HepG2 (cell line): ENCODE measurements around the gene RPS14. TPM values are rescaled to one million over a fixed set of nuclear protein-coding genes. Genes with fewer than 3 reads are reported as not detected.
A peak's percentile ranks its signal among the peaks of the same experiment; 100 is the strongest.

ENCODE experiments used
- ASH2L ChIP-seq: fragments of 300-600, 200-600 bp; sonication (generic); IDR thresholded peaks from 2 replicates; pipeline ENCODE4 v1.7.0; 2017; ENCODE audit warnings: low read depth, mild to moderate bottlenecking, moderate library complexity, mixed read lengths, low read length; ENCODE audit not compliant: insufficient read length
- BATF2 ChIP-seq: sonication (generic); formaldehyde crosslinking; IDR thresholded peaks from 2 replicates; pipeline ENCODE4 v1.8.0; 2022; ENCODE audit warnings: mild to moderate bottlenecking, missing genetic modification reagents, moderate library complexity
- BRCA1 ChIP-seq: sonication (generic); formaldehyde crosslinking; IDR thresholded peaks from 2 replicates; pipeline ENCODE4 v1.4.0; 2020; ENCODE audit warnings: missing genetic modification reagents
- HHEX ChIP-seq: IDR thresholded peaks from 2 replicates; pipeline ENCODE4 v1.6.1; 2016; ENCODE audit warnings: control low read depth
- HOXA3 ChIP-seq: sonication (generic); formaldehyde crosslinking; IDR thresholded peaks from 2 replicates; pipeline ENCODE4 v1.5.0; 2020; ENCODE audit warnings: missing genetic modification reagents
- KDM4B ChIP-seq: sonication (generic); formaldehyde crosslinking; IDR thresholded peaks from 2 replicates; pipeline ENCODE4 v1.4.0; 2020; ENCODE audit warnings: missing genetic modification reagents
- KLF13 ChIP-seq: sonication (generic); formaldehyde crosslinking; IDR thresholded peaks from 2 replicates; pipeline ENCODE4 v1.4.0; 2020; ENCODE audit warnings: mild to moderate bottlenecking, missing genetic modification reagents
- MAF1 ChIP-seq: sonication (generic); formaldehyde crosslinking; IDR thresholded peaks from 2 replicates; pipeline ENCODE4 v1.5.0; 2020; ENCODE audit warnings: missing genetic modification reagents, borderline replicate concordance
- MED1 ChIP-seq: sonication (generic); formaldehyde crosslinking; IDR thresholded peaks from 2 replicates; pipeline ENCODE4 v1.4.0; 2020; ENCODE audit warnings: missing genetic modification reagents
- MXD3 ChIP-seq: IDR thresholded peaks from 2 replicates; pipeline ENCODE4 v1.6.1; 2016; ENCODE audit warnings: mild to moderate bottlenecking, missing biosample characterization, missing genetic modification reagents
- NCOR1 ChIP-seq: fragments of 200-600 bp; sonication (generic); IDR thresholded peaks from 2 replicates; pipeline ENCODE4 v1.7.0; 2017; ENCODE audit warnings: antibody characterized with exemption, low read length, borderline replicate concordance
- NFYC ChIP-seq: IDR thresholded peaks from 2 replicates; pipeline ENCODE4 v1.6.1; 2016; ENCODE audit warnings: missing genetic modification reagents, missing compliant biosample characterization
- POLR2A ChIP-seq, 2 experiments: IDR thresholded peaks; 2 replicates each; pipeline ENCODE4 v1.6.1; 2011; ENCODE audit warnings: low read depth in 2 of 2, low read length in 2 of 2, mild to moderate bottlenecking in 1 of 2, moderate library complexity in 1 of 2; ENCODE audit not compliant: insufficient read depth in 1 of 2
- REST ChIP-seq, 2 experiments: IDR thresholded peaks; 2 replicates each; pipeline ENCODE4 v1.6.1; 2011 to 2012; ENCODE audit warnings: low read length in 2 of 2, borderline replicate concordance in 1 of 2, low read depth in 1 of 2, mild to moderate bottlenecking in 1 of 2, moderate library complexity in 1 of 2
- TP53 ChIP-seq: sonication (generic); formaldehyde crosslinking; conservative IDR thresholded peaks from 2 replicates; pipeline ENCODE4 v1.4.0; 2020; ENCODE audit warnings: missing genetic modification reagents
- ZBTB34 ChIP-seq: sonication (generic); formaldehyde crosslinking; IDR thresholded peaks from 2 replicates; pipeline ENCODE4 v1.8.0; 2022; ENCODE audit warnings: mild to moderate bottlenecking, missing genetic modification reagents
- ZBTB4 ChIP-seq: sonication (generic); formaldehyde crosslinking; IDR thresholded peaks from 2 replicates; pipeline ENCODE4 v1.4.0; 2020; ENCODE audit warnings: missing genetic modification reagents, mild to moderate bottlenecking, borderline replicate concordance
- ZNF552 ChIP-seq: sonication (generic); formaldehyde crosslinking; IDR thresholded peaks from 2 replicates; pipeline ENCODE4 v1.9.0; 2022; ENCODE audit warnings: missing genetic modification reagents, mild to moderate bottlenecking, borderline replicate concordance
- ZNF605 ChIP-seq: sonication (generic); formaldehyde crosslinking; IDR thresholded peaks from 2 replicates; pipeline ENCODE4 v1.8.0; 2022; ENCODE audit warnings: mild to moderate bottlenecking, missing genetic modification reagents
- ZNF614 ChIP-seq: IDR thresholded peaks from 2 replicates; pipeline ENCODE4 v1.6.1; 2018; ENCODE audit warnings: missing biosample characterization, missing genetic modification reagents, inconsistent platforms, borderline replicate concordance
- polyA plus RNA-seq, 8 experiments: library from polyadenylated mRNA; depleted of rRNA in 3 of 8; stranded (reverse) in 7 of 8; unstranded in 1 of 8; fragments of >200 nt; fragmentation: Illumina TruSeq in 4 of 8; extraction: Trizol in 4 of 8; gene quantifications; 2 replicates each; pipeline versions ENCODE4 v1.2.1 to v1.2.3, GENCODE V29; 2011 to 2016; ENCODE audit warnings: low read depth in 4 of 8, missing spikeins in 1 of 8, mixed read lengths in 1 of 8; ENCODE audit not compliant: insufficient read depth in 1 of 8
- total RNA-seq, 5 experiments: library from RNA; depleted of rRNA; stranded (reverse); fragments of >200 nt; fragmentation: Illumina TruSeq; extraction: Trizol; gene quantifications; 2 replicates each; pipeline ENCODE4 v1.2.3, GENCODE V29; 2016; ENCODE audit warnings: low read depth in 1 of 5

The RPS14 gene
- total and polyA plus RNA-seq, 2 of the 13 experiments (the other 11 are each of a cell fraction or from before 2014, with no cell fraction given) = 2,116 to 3,295 TPM

GRCh38 chr5:150487199-150488061 is 37.9 kb upstream of the RPS14 start (continued):
- TF ChIP-seq REST (IDR thresholded peaks at IDR 0.05; ENCODE audit: borderline replicate concordance in 1 of 2, low read depth in 1 of 2, low read length in 2 of 2) = no peak
- 0 out of 4 replicates have a peak, but pooled peaks of 1 of the 2 experiments have one; percentile 28 for TF ChIP-seq POLR2A (IDR thresholded peaks at IDR 0.05; ENCODE audit: insufficient read depth in 1 of 2, low read depth in 2 of 2, low read length in 2 of 2)
- no peak for TF ChIP-seq MAF1 (CRISPR knock-in tag)
- TF ChIP-seq NCOR1 = no peak
- TF ChIP-seq ZBTB4 (CRISPR knock-in tag) = 0 out of 2 replicates have a peak, but pooled peaks have one; percentile 20
- TF ChIP-seq BRCA1 (CRISPR knock-in tag) = no peak
- no peak for TF ChIP-seq HHEX (CRISPR knock-in tag)
- peak; percentile 11; the same call in 1 of the 2 replicates for TF ChIP-seq HOXA3 (CRISPR knock-in tag)
- TF ChIP-seq ZNF614 (CRISPR knock-in tag) = peak; percentile 20; the same call in 1 of the 2 replicates
- TF ChIP-seq ASH2L = no peak
- no peak for TF ChIP-seq ZNF605
- TF ChIP-seq BATF2 (CRISPR knock-in tag) = no peak
- peak; percentile 61; the same call in 1 of the 2 replicates for TF ChIP-seq MED1 (CRISPR knock-in tag)
- TF ChIP-seq NFYC (CRISPR knock-in tag) = no peak
- TF ChIP-seq ZNF552 = no peak
- no peak for TF ChIP-seq KLF13 (CRISPR knock-in tag)
- no peak for TF ChIP-seq ZBTB34 (CRISPR knock-in tag)
- no peak for TF ChIP-seq MXD3
- no peak for TF ChIP-seq TP53 (CRISPR knock-in tag)
- no peak for TF ChIP-seq KDM4B (CRISPR knock-in tag)
